Sigmoid colon (tissue), 7 donors: Measurements from ENCODE around the gene TMEM94. TPM values are rescaled to one million over a fixed set of nuclear protein-coding genes. Genes with fewer than 3 reads are reported as not detected.
"Not testable (repeated sequence)": the region's sequence is repeated elsewhere in the genome, so short reads cannot be mapped to it uniquely, and the experiment has no call there.

Experiments
- DNase-seq: peaks from one replicate; pipeline ENCODE4 v3.0.0-alpha.2; 2019
- H3K27ac ChIP-seq, 4 donors: fragments of 200-600 bp; sonication (generic); one replicate each; pipeline ENCODE4 v1.5.1; 2016 to 2019; ENCODE audit warnings: mild to moderate bottlenecking in 1 of 4
- H3K27me3 ChIP-seq, 3 donors: fragments of 200-600 bp; sonication (generic); one replicate each; pipeline ENCODE4 v1.5.1; 2019; ENCODE audit warnings: mild to moderate bottlenecking in 1 of 3
- H3K36me3 ChIP-seq, 4 donors: fragments of 200-600 bp; sonication (generic); one replicate each; pipeline ENCODE4 v1.5.1; 2016 to 2019
- H3K4me1 ChIP-seq, 4 donors: fragments of 200-600 bp; sonication (generic); one replicate each; pipeline ENCODE4 v1.5.1; 2017 to 2019
- H3K4me3 ChIP-seq, 4 donors: fragments of 200-600 bp; sonication (generic); one replicate each; pipeline ENCODE4 v1.5.1; 2017 to 2019; ENCODE audit warnings: mild to moderate bottlenecking in 2 of 4, moderate library complexity in 1 of 4
- H3K9me3 ChIP-seq, 4 donors: fragments of 200-600 bp in 3 of 4; sonication (generic) in 3 of 4; one replicate each; pipeline versions ENCODE4 v1.5.1 to v1.6.1; 2013 to 2019
- CTCF ChIP-seq, 4 experiments: fragments of 450-650 bp in 3 of 4; fragments of 200-600 bp in 1 of 4; IDR thresholded peaks; one replicate each; pipeline ENCODE4 v1.5.1; 2016 to 2019; ENCODE audit warnings: antibody characterized with exemption in 4 of 4, mild to moderate bottlenecking in 3 of 4, moderate library complexity in 2 of 4
- EP300 ChIP-seq, 4 donors: sonication (generic); formaldehyde crosslinking; IDR thresholded peaks; one replicate each; pipeline ENCODE4 v1.6.1; 2017; ENCODE audit warnings: antibody characterized with exemption in 4 of 4
- POLR2A ChIP-seq, 2 donors: fragments of 450-650 bp; IDR thresholded peaks; one replicate each; pipeline ENCODE4 v1.6.1; 2016; ENCODE audit warnings: antibody characterized with exemption in 2 of 2, mild to moderate bottlenecking in 2 of 2, moderate library complexity in 2 of 2
- POLR2AphosphoS5 ChIP-seq, 4 donors: sonication (generic); formaldehyde crosslinking; IDR thresholded peaks; one replicate each; pipeline ENCODE4 v1.6.1; 2017; ENCODE audit warnings: antibody characterized with exemption in 4 of 4
- WGBS, 2 donors: extraction: QIAGEN DNeasy Blood & Tissue Kit; methylation state at CpG; one replicate each; pipeline ENCODE4 v1.1.7; 2013; 5-methylcytosine and 5-hydroxymethylcytosine counted together
- intact Hi-C: fragments of 100-400 bp; cut with DNase I; formaldehyde crosslinking; loops from one replicate; pipeline ENCODE4 v1.15.1; 2023
- polyA plus RNA-seq, 3 donors: library from polyadenylated mRNA; stranded (reverse); fragments of 200-250 nt; gene quantifications; one replicate each; pipeline ENCODE4 v1.2.3, GENCODE V29; 2013
- total RNA-seq, 4 donors: library from RNA; depleted of rRNA; stranded (reverse); fragments of >200 nt; gene quantifications; one replicate each; pipeline ENCODE4 v1.1.0, GENCODE V29; 2016
- donor health status: healthy with polysubstance abuse.
- donor health status: Bipolar disorder and iron deficiency.
- donor health status: healthy.

Gene TMEM94
- total and polyA plus RNA-seq, 7 donors: 6.2 to 74.8 (median 31.3) TPM

- Histone ChIP-seq H3K27me3 (no peaks in the 10 kb centered on the region), H3K9me3 (no peaks in the 10 kb centered on the region), H3K36me3 (peaks cover 0 to 15% (median 0%) of the 10 kb centered on the region in 4 donors), H3K4me3 (peak overlapping the region; percentile 73 to 93 (median 79)), H3K27ac (peak overlapping the region in 3 of 4 donors; percentile 85 to 91 (median 89)), H3K4me1 (peaks cover 5 to 48% (median 35%) of the 10 kb centered on the region in 4 donors)
- 11 to 29% methylated on average over 10 of the region's 10 CpGs for WGBS, 2 donors
- intact Hi-C loops: loop anchor here (5.0 kb wide), 4 partner anchors 75 to 245 kb away; partner anchors contain the start of genes MIF4GD and SLC25A19
- no peak for TF ChIP-seq EP300 (IDR thresholded peaks at IDR 0.05)
- peak in 2 of 4 experiments; percentile 10 to 23 for TF ChIP-seq CTCF (IDR thresholded peaks at IDR 0.05)
- DNase-seq: no peak
These were observed 60.9 kb downstream of the TMEM94 start for GRCh38 chr17:75517297-75517865.

DNA sequence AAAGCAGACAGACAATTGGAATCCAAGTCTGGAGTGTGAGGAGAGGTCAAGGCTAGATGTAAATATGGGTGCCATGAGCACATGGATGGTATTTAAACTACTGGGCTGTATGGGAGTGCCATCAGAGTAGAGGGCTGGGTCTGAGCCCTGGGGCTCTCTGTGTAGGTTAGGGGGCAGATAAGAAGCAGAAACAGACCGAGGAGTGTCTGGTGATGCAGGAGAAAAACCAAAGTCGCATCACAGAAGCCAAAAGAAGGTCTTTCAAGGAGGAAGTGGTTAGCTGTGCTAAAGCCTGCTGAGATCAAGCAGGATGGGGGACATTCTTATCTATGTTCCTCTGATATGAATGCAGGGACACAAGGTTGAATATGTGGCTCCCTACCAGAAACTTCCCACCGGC lies 61.8 kb downstream of the TMEM94 start:
- WGBS, 2 donors: 48 to 86% methylated on average over 3 of the region's 3 CpGs
- no peak overlapping the region for H3K27ac ChIP-seq
- H3K4me3 ChIP-seq: no peak overlapping the region
- peaks cover 5 to 40% (median 27%) of the 10 kb centered on the region in 4 donors for H3K4me1 ChIP-seq
- TF ChIP-seq CTCF (IDR thresholded peaks at IDR 0.05) (no peak), EP300 (IDR thresholded peaks at IDR 0.05) (no peak), POLR2AphosphoS5 (IDR thresholded peaks at IDR 0.05) (no peak), POLR2A (IDR thresholded peaks at IDR 0.05) (no peak)
- H3K36me3 ChIP-seq: peaks cover 0 to 15% (median 0%) of the 10 kb centered on the region in 4 donors
- DNase-seq: no peak
- no peaks in the 10 kb centered on the region for H3K9me3 ChIP-seq
- intact Hi-C loops: loop anchor here (5.0 kb wide), 4 partner anchors 76 to 246 kb away; partner anchors contain the start of genes MIF4GD and SLC25A19
- no peaks in the 10 kb centered on the region for H3K27me3 ChIP-seq

GRCh38 chr17:75518983-75519537 lies 62.6 kb downstream of the TMEM94 start:
- no peaks in the 10 kb centered on the region for H3K27me3 ChIP-seq
- H3K9me3 ChIP-seq: no peaks in the 10 kb centered on the region
- H3K4me3 ChIP-seq: no peak overlapping the region
- intact Hi-C loops: loop anchor here (5.0 kb wide), 4 partner anchors 77 to 247 kb away; partner anchors contain the start of genes MIF4GD and SLC25A19
- H3K36me3 ChIP-seq: peaks cover 0 to 15% (median 0%) of the 10 kb centered on the region in 4 donors
- WGBS, 2 donors: 87 to 92% methylated on average over 9 of the region's 9 CpGs
- H3K27ac ChIP-seq: no peak overlapping the region
- no peak for DNase-seq
- H3K4me1 ChIP-seq: peaks cover 5 to 31% (median 18%) of the 10 kb centered on the region in 4 donors
- TF ChIP-seq POLR2AphosphoS5 (IDR thresholded peaks at IDR 0.05) (no peak), EP300 (IDR thresholded peaks at IDR 0.05) (no peak), CTCF (IDR thresholded peaks at IDR 0.05) (no peak), POLR2A (IDR thresholded peaks at IDR 0.05) (no peak)

DNA sequence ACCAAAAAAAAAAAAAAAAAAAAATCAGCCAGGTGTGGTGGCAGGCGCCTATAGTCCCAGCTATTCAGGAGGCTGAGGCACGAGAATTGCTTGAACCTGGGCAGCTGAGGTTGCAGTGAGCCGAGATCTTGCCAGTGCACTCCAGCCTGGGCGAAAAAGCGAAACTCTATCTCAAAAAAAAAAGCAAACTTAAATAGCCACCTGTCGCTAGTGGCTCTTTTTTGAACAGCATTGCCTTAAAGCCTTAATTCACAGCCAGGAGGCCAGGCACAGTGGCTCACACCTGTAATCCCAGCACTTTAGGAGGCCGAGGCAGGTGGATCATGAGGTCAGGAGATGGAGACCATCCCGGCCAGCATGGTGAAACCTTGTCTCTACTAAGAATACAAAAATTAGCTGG lies 64.0 kb downstream of the TMEM94 start:
- 91 to 95% methylated on average over 8 of the region's 8 CpGs for WGBS, 2 donors
- H3K9me3 ChIP-seq, H3K27me3 ChIP-seq, H3K27ac ChIP-seq, DNase-seq, intact Hi-C loops, H3K4me3 ChIP-seq: not testable (repeated sequence)
- peaks cover 0 to 15% (median 0%) of the 10 kb centered on the region in 4 donors for H3K36me3 ChIP-seq
- peaks cover 5 to 33% (median 22%) of the 10 kb centered on the region in 4 donors for H3K4me1 ChIP-seq

GRCh38 chr17:75521290-75521689 lies 64.9 kb downstream of the TMEM94 start:
- Histone ChIP-seq H3K9me3 (no peaks in the 10 kb centered on the region), H3K27ac (no peak overlapping the region), H3K27me3 (peaks cover 0 to 6% (median 0%) of the 10 kb centered on the region in 3 donors), H3K36me3 (peaks cover 0 to 15% (median 0%) of the 10 kb centered on the region in 4 donors), H3K4me1 (peaks cover 0 to 34% (median 29%) of the 10 kb centered on the region in 4 donors), H3K4me3 (no peak overlapping the region)
- TF ChIP-seq POLR2AphosphoS5 (IDR thresholded peaks at IDR 0.05) (no peak), EP300 (IDR thresholded peaks at IDR 0.05) (no peak)
- WGBS, 2 donors: 94 to 95% methylated on average over 8 of the region's 8 CpGs
- no peak for DNase-seq
- intact Hi-C loops: no loop called here
